K562 (cell line): ENCODE results near the gene FYB1. TPM values are rescaled to one million over a fixed set of nuclear protein-coding genes. Genes with fewer than 3 reads are reported as not detected.

Experiments used
- ATAC-seq: fragments of 200-7000 bp; cut with Tn5 transposase; 3 replicates; pipeline ENCODE4 v1.9.1; 2020; ENCODE audit warnings: moderate library complexity
- BruUV-seq: library from RNA; stranded (reverse); fragments of 400-500 nt; replicated peaks from 2 replicates; lab custom pipeline; 2021; lab: Mats Ljungman, UMichigan
- CTCF ChIA-PET: fragments of 300-600 bp; formaldehyde crosslinking; extraction: SDS; loops from one replicate; lab custom pipeline; 2021; ENCODE audit warnings: low intra/inter-chr PET ratio; lab: Yijun Ruan, JAX
- POLR2A ChIA-PET: fragments of 300-600, 350-650 bp; sonication (Branson Sonifier 250); formaldehyde crosslinking; extraction: SDS; loops from one replicate; lab custom pipeline; 2021; ENCODE audit warnings: antibody characterized with exemption, inconsistent platforms; lab: Yijun Ruan, JAX
- DNase-seq, 4 experiments: peaks; one replicate each; pipeline versions ENCODE4 v3.0.0 to v3.0.0-alpha.2; 2011 to 2018; ENCODE audit warnings: low spot score in 3 of 4, mixed read lengths in 3 of 4; ENCODE audit errors: extremely low read depth in 1 of 4
- FAIRE-seq: peaks from 2 replicates; lab custom pipeline; 2011; peaks lifted over from hg19 to GRCh38; lab: Jason Lieb, UNC
- H2AFZ ChIP-seq: 2 replicates; pipeline ENCODE4 v1.6.0; 2011; ENCODE audit warnings: low read depth, low read length, control low read depth, inconsistent platforms
- H3K27ac ChIP-seq: fragments of 200-600 bp; 3 replicates; pipeline ENCODE4 v1.8.0; 2011; ENCODE audit warnings: low read depth, mild to moderate bottlenecking, control low read depth, inconsistent platforms, low read length, moderate library complexity, mixed read lengths; ENCODE audit errors: extremely low read depth
- H3K27me3 ChIP-seq, 2 experiments: fragments of 300-600 bp in 1 of 2; 2 replicates in 1 of 2; 3 replicates in 1 of 2; pipeline versions ENCODE4 v1.6.0 to v1.8.0; 2011; ENCODE audit warnings: inconsistent platforms in 2 of 2, low read length in 2 of 2, mild to moderate bottlenecking in 1 of 2, mixed read lengths in 1 of 2, moderate library complexity in 1 of 2; ENCODE audit not compliant: control insufficient read depth in 2 of 2, insufficient read depth in 2 of 2
- H3K36me3 ChIP-seq: fragments of 300-600 bp; 3 replicates; pipeline ENCODE4 v1.8.0; 2011; ENCODE audit warnings: mild to moderate bottlenecking, low read length, inconsistent platforms; ENCODE audit not compliant: control insufficient read depth, insufficient read depth
- H3K4me1 ChIP-seq, 2 experiments: fragments of 200-600 bp in 1 of 2; replicated peaks in 1 of 2; 2 replicates in 1 of 2; 3 replicates in 1 of 2; pipeline versions ENCODE4 v1.5.1 to v1.8.0; 2011; ENCODE audit warnings: inconsistent platforms in 2 of 2, low read length in 2 of 2, mild to moderate bottlenecking in 1 of 2, mixed read lengths in 1 of 2, moderate library complexity in 1 of 2; ENCODE audit not compliant: control insufficient read depth in 2 of 2, insufficient read depth in 2 of 2
- H3K4me2 ChIP-seq: 2 replicates; pipeline ENCODE4 v1.6.1; 2011; ENCODE audit warnings: low read length, control low read depth, inconsistent platforms, mixed read lengths; ENCODE audit not compliant: insufficient read depth
- H3K4me3 ChIP-seq: fragments of 200-600 bp; sonication (generic), shearing (Covaris generic); 2 replicates; pipeline ENCODE4 v1.5.1; 2016; ENCODE audit warnings: control low read depth, inconsistent platforms
- H3K79me2 ChIP-seq: fragments of 200-600 bp; 3 replicates; pipeline ENCODE4 v1.8.0; 2011; ENCODE audit warnings: low read length, inconsistent platforms; ENCODE audit not compliant: control insufficient read depth, insufficient read depth
- H3K9ac ChIP-seq, 2 experiments: 2 replicates each; pipeline versions ENCODE4 v1.6.0 to v1.6.1; 2011; ENCODE audit warnings: low read depth in 2 of 2, low read length in 2 of 2, control low read depth in 1 of 2, inconsistent platforms in 1 of 2, mild to moderate bottlenecking in 1 of 2, mixed read lengths in 1 of 2; ENCODE audit not compliant: insufficient read depth in 1 of 2
- H3K9me1 ChIP-seq: one replicate; pipeline ENCODE4 v1.6.0; 2011; ENCODE audit warnings: inconsistent platforms, mild to moderate bottlenecking, low read length, moderate library complexity; ENCODE audit not compliant: control insufficient read depth, insufficient read depth
- H3K9me3 ChIP-seq: replicated peaks from 2 replicates; pipeline ENCODE4 v1.5.1; 2011; ENCODE audit warnings: low read depth, low read length, inconsistent platforms; ENCODE audit not compliant: control insufficient read depth, insufficient read depth
- H4K20me1 ChIP-seq: replicated peaks from 2 replicates; pipeline ENCODE4 v1.6.1; 2011; ENCODE audit warnings: low read length, inconsistent platforms, mixed read lengths; ENCODE audit not compliant: control insufficient read depth, insufficient read depth
- E2F3 ChIP-seq: fragments of 250-450 bp; sonication (Bioruptor Pico); IDR thresholded peaks from 2 replicates; pipeline ENCODE4 v1.4.0; 2020; ENCODE audit warnings: mild to moderate bottlenecking
- WGBS: fragments of 100-300 bp; shearing (Covaris generic); methylation state at CpG from one replicate; pipeline ENCODE4 v1.1.6; 2016; ENCODE audit warnings: low coverage, mixed read lengths; ENCODE audit not compliant: insufficient coverage; ENCODE audit errors: missing lambda C conversion rate; 5-methylcytosine and 5-hydroxymethylcytosine counted together
- in situ Hi-C: fragments of 300-500 bp; cut with MboI; formaldehyde crosslinking; loops from 4 replicates; pipeline ENCODE4 v1.15.0; 2018; ENCODE audit warnings: inconsistent platforms, mixed read lengths
- intact Hi-C: fragments of 100-400 bp; cut with micrococcal nuclease; formaldehyde crosslinking; loops from 2 replicates; pipeline ENCODE4 v1.14.2; 2022
- polyA plus RNA-seq, 8 experiments: library from polyadenylated mRNA; depleted of rRNA in 4 of 8; stranded (reverse) in 5 of 8; unstranded in 3 of 8; fragments of >200 nt; fragmentation: Nextera tagmentation in 2 of 8; fragmentation: Illumina TruSeq in 1 of 8; extraction: Ambion mirVana in 2 of 8; extraction: Trizol in 1 of 8; gene quantifications; 2 replicates each; pipeline versions ENCODE4 v1.2.1 to v1.2.3, GENCODE V29; 2011 to 2014; ENCODE audit warnings: inconsistent platforms in 1 of 8, missing spikeins in 1 of 8
- total RNA-seq, 7 experiments: library from RNA; depleted of rRNA in 6 of 7; stranded (reverse); fragments of >200 nt in 6 of 7; fragmentation: Illumina TruSeq in 2 of 7; extraction: Trizol in 2 of 7; gene quantifications; 2 replicates each; pipeline versions ENCODE4 v1.2.1 to v1.2.3, GENCODE V29; 2011 to 2021; ENCODE audit warnings: low replicate concordance in 1 of 7
- TF ChIP-seq, protein P1 (sequence below): sonication (generic); IDR thresholded peaks from 2 replicates; pipeline ENCODE4 v1.6.1; 2016
- TF ChIP-seq, protein P2 (sequence below): fragments of 250-450 bp; sonication (Bioruptor Pico); IDR thresholded peaks from 2 replicates; pipeline ENCODE4 v1.4.0; 2020
- TF ChIP-seq, protein P3 (sequence below), 2 experiments: fragments of 450-650 bp in 1 of 2; sonication (generic) in 1 of 2; formaldehyde crosslinking in 1 of 2; IDR thresholded peaks in 1 of 2; conservative IDR thresholded peaks in 1 of 2; 2 replicates each; pipeline versions ENCODE4 v1.6.1 to v1.8.1; 2016 to 2023; ENCODE audit warnings: mild to moderate bottlenecking in 2 of 2, moderate library complexity in 2 of 2, inconsistent platforms in 1 of 2, missing genetic modification reagents in 1 of 2

The FYB1 gene
- total and polyA plus RNA-seq, 9 of the 15 experiments (the other 6 are each of a cell fraction or from before 2014, with no cell fraction given): 4.7 to 31.5 (median 9.7) TPM

DNA sequence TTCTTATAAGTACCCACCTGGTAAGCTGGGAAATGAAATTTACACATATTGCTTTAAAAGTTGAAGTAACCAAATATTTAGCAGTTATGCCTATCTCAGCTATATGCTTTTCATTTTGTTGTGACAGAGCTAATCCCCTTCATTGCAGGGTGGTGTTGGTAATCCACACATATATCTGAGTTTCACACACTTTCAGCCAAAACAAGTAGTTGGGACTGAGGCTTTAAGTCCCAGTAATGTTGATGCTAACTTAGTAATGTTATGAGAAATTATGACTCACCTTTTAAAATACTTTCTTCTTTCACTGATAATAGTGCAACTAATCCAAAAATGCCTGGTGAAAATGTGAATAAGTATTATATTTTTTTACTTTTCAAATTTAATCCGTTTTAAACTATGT, 126.0 kb downstream of the FYB1 start:
- H3K4me3 ChIP-seq: no peak overlapping the region
- CTCF ChIA-PET: no interaction called here
- in situ Hi-C loops: no loop called here
- H2AFZ ChIP-seq: peak overlapping the region; percentile 32; the same call in 1 of the 2 replicates
- no peak overlapping the region for H3K9ac ChIP-seq
- H3K9me1 ChIP-seq: no peaks in the 10 kb centered on the region
- H3K9me3 ChIP-seq: no peaks in the 10 kb centered on the region; the same call in 1 of the 2 replicates
- no peak overlapping the region for H3K27ac ChIP-seq
- TF ChIP-seq E2F3 (CRISPR knock-in tag): no peak
- TF ChIP-seq, protein P1, sequence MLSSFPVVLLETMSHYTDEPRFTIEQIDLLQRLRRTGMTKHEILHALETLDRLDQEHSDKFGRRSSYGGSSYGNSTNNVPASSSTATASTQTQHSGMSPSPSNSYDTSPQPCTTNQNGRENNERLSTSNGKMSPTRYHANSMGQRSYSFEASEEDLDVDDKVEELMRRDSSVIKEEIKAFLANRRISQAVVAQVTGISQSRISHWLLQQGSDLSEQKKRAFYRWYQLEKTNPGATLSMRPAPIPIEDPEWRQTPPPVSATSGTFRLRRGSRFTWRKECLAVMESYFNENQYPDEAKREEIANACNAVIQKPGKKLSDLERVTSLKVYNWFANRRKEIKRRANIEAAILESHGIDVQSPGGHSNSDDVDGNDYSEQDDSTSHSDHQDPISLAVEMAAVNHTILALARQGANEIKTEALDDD: peak; percentile 54; the same call in 1 of the 2 replicates
- TF ChIP-seq, protein P2, sequence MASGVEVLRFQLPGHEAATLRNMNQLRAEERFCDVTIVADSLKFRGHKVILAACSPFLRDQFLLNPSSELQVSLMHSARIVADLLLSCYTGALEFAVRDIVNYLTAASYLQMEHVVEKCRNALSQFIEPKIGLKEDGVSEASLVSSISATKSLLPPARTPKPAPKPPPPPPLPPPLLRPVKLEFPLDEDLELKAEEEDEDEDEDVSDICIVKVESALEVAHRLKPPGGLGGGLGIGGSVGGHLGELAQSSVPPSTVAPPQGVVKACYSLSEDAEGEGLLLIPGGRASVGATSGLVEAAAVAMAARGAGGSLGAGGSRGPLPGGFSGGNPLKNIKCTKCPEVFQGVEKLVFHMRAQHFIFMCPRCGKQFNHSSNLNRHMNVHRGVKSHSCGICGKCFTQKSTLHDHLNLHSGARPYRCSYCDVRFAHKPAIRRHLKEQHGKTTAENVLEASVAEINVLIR (CRISPR knock-in tag): no peak
- TF ChIP-seq, protein P3, sequence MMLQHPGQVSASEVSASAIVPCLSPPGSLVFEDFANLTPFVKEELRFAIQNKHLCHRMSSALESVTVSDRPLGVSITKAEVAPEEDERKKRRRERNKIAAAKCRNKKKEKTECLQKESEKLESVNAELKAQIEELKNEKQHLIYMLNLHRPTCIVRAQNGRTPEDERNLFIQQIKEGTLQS (IDR thresholded peaks at IDR 0.05): peak; percentile 64
- TF ChIP-seq, protein P3 (CRISPR knock-in tag; conservative IDR thresholded peaks at IDR 0.05): no peak
- H3K36me3 ChIP-seq: no peaks in the 10 kb centered on the region
- no peaks in the 10 kb centered on the region for H3K27me3 ChIP-seq
- FAIRE-seq: no peak
- ATAC-seq: 0 out of 3 replicates have a peak, but pooled peaks have one; percentile 34
- H4K20me1 ChIP-seq: no peaks in the 10 kb centered on the region
- POLR2A ChIA-PET: interaction anchor here (0.7 kb wide), 1 partner anchor 698 kb away, joined by 3 read pairs; no protein-coding TSS in a partner anchor
- DNase-seq: no peak
- 0% methylated on average over 1 of the region's 1 CpG for WGBS
- BruUV-seq: no TSS peak
- intact Hi-C loops: no loop called here
- no peaks in the 10 kb centered on the region for H3K79me2 ChIP-seq
- peaks cover 0 to 2% of the 10 kb centered on the region in 2 experiments; a peak in 2 of 5 replicates for H3K4me1 ChIP-seq
- no peak overlapping the region for H3K4me2 ChIP-seq
